Measurements from ENCODE around the gene BTG4.

DNA sequence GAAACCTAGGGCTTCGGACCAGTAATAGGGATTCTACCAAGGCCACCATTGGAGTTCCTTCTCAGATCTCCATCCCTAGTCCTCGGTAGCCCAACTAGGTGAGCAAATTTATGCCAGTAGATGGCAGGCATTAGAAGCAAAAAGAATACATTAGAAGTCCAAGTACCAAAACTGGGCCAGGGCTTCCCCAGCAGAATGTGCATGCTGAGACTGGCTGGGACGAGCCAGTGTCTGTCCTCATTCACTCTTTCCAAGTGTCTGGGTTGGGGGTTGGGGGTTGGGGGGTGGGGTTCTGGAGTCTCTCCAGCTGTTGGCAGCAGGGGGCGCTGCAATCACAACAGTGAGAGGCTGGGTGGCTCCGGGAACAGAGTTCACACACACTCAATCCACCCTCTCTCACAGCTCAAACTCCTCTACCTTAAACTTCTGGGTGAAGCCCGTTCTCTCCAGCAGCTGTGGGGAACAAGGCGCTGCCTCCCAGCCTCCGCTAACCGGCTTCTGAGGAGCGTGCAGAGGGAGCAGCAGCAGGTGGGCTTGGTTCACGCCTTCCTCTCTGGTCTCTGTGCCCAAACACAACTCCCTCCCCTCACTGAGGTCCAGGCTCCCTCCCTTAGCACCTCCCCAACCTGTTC lies 57.5 kb downstream of the BTG4 start:
- TF ChIP-seq, protein P1, sequence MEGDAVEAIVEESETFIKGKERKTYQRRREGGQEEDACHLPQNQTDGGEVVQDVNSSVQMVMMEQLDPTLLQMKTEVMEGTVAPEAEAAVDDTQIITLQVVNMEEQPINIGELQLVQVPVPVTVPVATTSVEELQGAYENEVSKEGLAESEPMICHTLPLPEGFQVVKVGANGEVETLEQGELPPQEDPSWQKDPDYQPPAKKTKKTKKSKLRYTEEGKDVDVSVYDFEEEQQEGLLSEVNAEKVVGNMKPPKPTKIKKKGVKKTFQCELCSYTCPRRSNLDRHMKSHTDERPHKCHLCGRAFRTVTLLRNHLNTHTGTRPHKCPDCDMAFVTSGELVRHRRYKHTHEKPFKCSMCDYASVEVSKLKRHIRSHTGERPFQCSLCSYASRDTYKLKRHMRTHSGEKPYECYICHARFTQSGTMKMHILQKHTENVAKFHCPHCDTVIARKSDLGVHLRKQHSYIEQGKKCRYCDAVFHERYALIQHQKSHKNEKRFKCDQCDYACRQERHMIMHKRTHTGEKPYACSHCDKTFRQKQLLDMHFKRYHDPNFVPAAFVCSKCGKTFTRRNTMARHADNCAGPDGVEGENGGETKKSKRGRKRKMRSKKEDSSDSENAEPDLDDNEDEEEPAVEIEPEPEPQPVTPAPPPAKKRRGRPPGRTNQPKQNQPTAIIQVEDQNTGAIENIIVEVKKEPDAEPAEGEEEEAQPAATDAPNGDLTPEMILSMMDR (IDR thresholded peaks at IDR 0.05; ENCODE audit: extremely low read depth in 1 of 2, insufficient read depth in 1 of 2, low read depth in 1 of 2, low read length in 2 of 2): peak; percentile 9 to 55
- TF ChIP-seq POLR2AphosphoS5 (IDR thresholded peaks at IDR 0.05; ENCODE audit: insufficient read depth, low read depth, low read length): no peak
- TF ChIP-seq EZH2 (IDR thresholded peaks at IDR 0.05; ENCODE audit: borderline replicate concordance, low read depth, low read length, severe bottlenecking): no peak
- no peak for TF ChIP-seq MYC (IDR thresholded peaks at IDR 0.05; ENCODE audit: low read depth, low read length)
- no peak for TF ChIP-seq POLR2A (IDR thresholded peaks at IDR 0.05; ENCODE audit: low read depth, low read length)
